Measurements from ENCODE around the gene SKIL. TPM values are rescaled to one million over a fixed set of nuclear protein-coding genes. Genes with fewer than 3 reads are reported as not detected.
A peak's percentile ranks its signal among the peaks of the same experiment; 100 is the strongest.

Gene SKIL
- total RNA-seq = 32.4 TPM

DNA sequence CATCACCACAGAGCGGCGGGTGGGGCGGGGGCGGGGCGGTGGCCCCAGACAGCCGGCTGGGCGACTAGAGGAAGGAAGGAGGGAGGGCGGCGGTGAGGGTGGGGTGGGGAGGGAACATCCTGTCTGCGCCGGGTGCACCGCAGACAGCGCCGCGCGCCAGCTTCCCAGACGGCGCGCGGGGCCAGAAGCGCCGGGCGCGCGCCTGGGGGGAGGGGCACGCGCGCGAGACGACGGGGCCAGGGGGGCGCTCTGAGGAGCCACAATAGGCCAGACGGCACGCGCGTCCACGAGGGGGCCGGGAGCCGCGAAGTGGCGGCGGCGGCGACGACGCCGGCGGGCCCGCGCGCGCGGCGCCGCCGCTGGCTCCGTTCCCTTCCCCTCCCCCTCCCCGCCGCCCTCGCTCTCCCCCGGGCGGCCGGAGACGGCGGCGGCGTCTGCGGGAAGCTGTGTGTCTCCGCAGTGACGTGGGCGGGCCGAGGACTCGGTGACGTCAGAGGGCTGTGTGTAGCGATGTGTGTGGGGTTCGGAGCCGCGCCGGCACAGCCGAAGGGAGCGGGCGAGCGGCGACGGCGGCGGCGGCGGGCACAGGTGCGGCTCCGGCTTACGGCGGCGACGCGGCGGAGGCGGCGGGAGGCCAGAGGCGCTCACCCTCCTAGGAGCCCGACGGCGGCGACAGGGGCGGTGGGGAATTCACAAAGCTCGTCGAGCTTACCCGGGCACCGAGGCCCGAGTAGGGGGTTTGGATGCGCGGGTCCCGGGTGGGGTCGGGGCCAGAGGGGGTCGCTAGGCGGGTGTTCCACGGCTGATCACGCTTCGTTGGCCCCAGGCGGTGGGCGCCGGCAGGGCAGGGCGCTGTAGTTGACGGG is at the start of gene SKIL:
SKIL (plus strand) TSS at position 540 of the 866 bp plus-strand sequence. CDS start 2,617 bp downstream, outside the sequence.
- Histone ChIP-seq H3K4me1 (ENCODE audit: control insufficient read depth in 3 of 3, insufficient read depth in 3 of 3, low read length in 3 of 3) (peaks cover 27 to 29% (median 28%) of the 10 kb centered on the region in 3 donors), H3K9me3 (ENCODE audit: control insufficient read depth in 3 of 3, low read length in 3 of 3) (no peaks in the 10 kb centered on the region), H3K36me3 (ENCODE audit: control insufficient read depth in 3 of 3, insufficient read depth in 3 of 3, low read length in 3 of 3) (peaks cover 3 to 4% (median 3%) of the 10 kb centered on the region in 3 donors), H3K4me3 (ENCODE audit: low read length in 3 of 3) (peak within 1 kb of the TSS; percentile 66 to 84 (median 81)), H3K27ac (ENCODE audit: low read depth, low read length) (peak within 1 kb of the TSS; percentile 99), H3K9ac (ENCODE audit: low read depth in 1 of 3, low read length in 3 of 3) (peak within 1 kb of the TSS; percentile 85 to 93 (median 91)), H3K27me3 (ENCODE audit: control insufficient read depth in 3 of 3, insufficient read depth in 3 of 3, low read length in 3 of 3) (no peaks in the 10 kb centered on the region)

GRCh38 chr3:170309046-170309445 is 48.5 kb upstream of the SKIL start:
- Histone ChIP-seq H3K9me3 (ENCODE audit: control insufficient read depth in 3 of 3, low read length in 3 of 3) (no peaks in the 10 kb centered on the region), H3K27ac (ENCODE audit: low read depth, low read length) (no peak overlapping the region), H3K36me3 (ENCODE audit: control insufficient read depth in 3 of 3, insufficient read depth in 3 of 3, low read length in 3 of 3) (no peaks in the 10 kb centered on the region), H3K4me3 (ENCODE audit: low read length in 3 of 3) (no peak overlapping the region), H3K4me1 (ENCODE audit: control insufficient read depth in 3 of 3, insufficient read depth in 3 of 3, low read length in 3 of 3) (no peaks in the 10 kb centered on the region), H3K27me3 (ENCODE audit: control insufficient read depth in 3 of 3, insufficient read depth in 3 of 3, low read length in 3 of 3) (no peaks in the 10 kb centered on the region), H3K9ac (ENCODE audit: low read depth in 1 of 3, low read length in 3 of 3) (no peak overlapping the region)

DNA sequence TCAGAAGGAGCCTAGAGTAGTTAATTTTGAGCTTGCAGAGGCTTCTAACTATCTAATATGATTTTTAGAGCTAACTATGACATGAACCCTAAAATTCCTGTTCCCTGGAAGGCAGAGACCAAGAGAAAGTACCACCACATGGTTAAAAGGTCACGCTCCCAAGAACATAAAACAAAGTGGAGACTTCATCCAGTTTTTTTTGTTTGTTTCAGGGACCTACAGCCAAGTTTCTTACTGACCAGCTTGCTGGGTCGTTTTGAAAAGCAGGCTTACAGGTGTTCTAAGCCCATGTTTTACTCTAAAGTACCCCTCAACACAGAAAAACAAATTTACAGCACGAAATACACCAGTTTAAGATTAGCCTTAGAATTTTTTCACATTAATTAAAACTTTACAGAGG is 39.6 kb upstream of the SKIL start:
- no peaks in the 10 kb centered on the region for H3K27me3 ChIP-seq (ENCODE audit: control insufficient read depth in 3 of 3, insufficient read depth in 3 of 3, low read length in 3 of 3)
- no peak overlapping the region for H3K4me3 ChIP-seq (ENCODE audit: low read length in 3 of 3)
- H3K9me3 ChIP-seq (ENCODE audit: control insufficient read depth in 3 of 3, low read length in 3 of 3) = no peaks in the 10 kb centered on the region

DNA sequence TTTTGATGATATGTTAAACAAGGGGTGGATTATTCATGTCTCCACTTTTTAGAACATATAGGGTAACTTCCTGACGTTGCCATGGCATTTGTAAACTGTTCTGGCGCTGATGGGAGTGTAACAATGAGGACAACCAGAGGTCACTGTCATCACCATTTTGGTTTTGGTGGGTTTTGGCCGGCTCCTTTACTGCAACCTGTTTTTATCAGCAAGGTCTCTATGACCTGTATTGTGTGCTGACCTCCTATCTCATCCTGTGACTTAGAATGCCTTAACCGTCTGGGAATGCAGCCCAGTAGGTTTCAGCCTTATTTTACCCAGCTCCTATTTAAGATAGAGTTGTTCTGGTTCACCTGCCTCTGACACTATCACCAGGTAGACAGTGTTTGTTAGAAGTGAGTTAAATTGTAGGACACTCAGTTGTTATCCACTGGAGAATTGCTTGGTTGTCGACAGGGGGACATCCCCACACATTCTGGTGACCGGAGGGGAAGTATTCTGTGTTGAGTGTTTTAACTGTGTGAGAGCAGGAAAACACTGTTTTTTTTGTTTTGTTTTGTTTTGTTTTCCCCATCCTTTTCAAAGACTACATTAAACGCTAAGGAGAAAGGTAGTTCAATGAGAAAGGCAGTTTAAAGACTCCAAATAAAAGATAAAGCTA is 36.9 kb upstream of the SKIL start:
- H3K4me3 ChIP-seq (ENCODE audit: low read length in 3 of 3) = no peak overlapping the region
- H3K27ac ChIP-seq (ENCODE audit: low read depth, low read length) = no peak overlapping the region
- H3K27me3 ChIP-seq (ENCODE audit: control insufficient read depth in 3 of 3, insufficient read depth in 3 of 3, low read length in 3 of 3) = no peaks in the 10 kb centered on the region
- no peaks in the 10 kb centered on the region for H3K4me1 ChIP-seq (ENCODE audit: control insufficient read depth in 3 of 3, insufficient read depth in 3 of 3, low read length in 3 of 3)
- H3K9ac ChIP-seq (ENCODE audit: low read depth in 1 of 3, low read length in 3 of 3) = no peak overlapping the region
- no peaks in the 10 kb centered on the region for H3K9me3 ChIP-seq (ENCODE audit: control insufficient read depth in 3 of 3, low read length in 3 of 3)
- H3K36me3 ChIP-seq (ENCODE audit: control insufficient read depth in 3 of 3, insufficient read depth in 3 of 3, low read length in 3 of 3) = no peaks in the 10 kb centered on the region

More for the DNA sequence above, 39.6 kb upstream of the SKIL start:
- Histone ChIP-seq H3K36me3 (ENCODE audit: control insufficient read depth in 3 of 3, insufficient read depth in 3 of 3, low read length in 3 of 3) (no peaks in the 10 kb centered on the region), H3K27ac (ENCODE audit: low read depth, low read length) (no peak overlapping the region), H3K4me1 (ENCODE audit: control insufficient read depth in 3 of 3, insufficient read depth in 3 of 3, low read length in 3 of 3) (no peaks in the 10 kb centered on the region), H3K9ac (ENCODE audit: low read depth in 1 of 3, low read length in 3 of 3) (no peak overlapping the region)

GRCh38 chr3:170321321-170322034 is 36.0 kb upstream of the SKIL start:
- H3K9ac ChIP-seq (ENCODE audit: low read depth in 1 of 3, low read length in 3 of 3) = no peak overlapping the region
- H3K27ac ChIP-seq (ENCODE audit: low read depth, low read length) = no peak overlapping the region
- H3K4me3 ChIP-seq (ENCODE audit: low read length in 3 of 3) = no peak overlapping the region
- no peaks in the 10 kb centered on the region for H3K27me3 ChIP-seq (ENCODE audit: control insufficient read depth in 3 of 3, insufficient read depth in 3 of 3, low read length in 3 of 3)
- H3K36me3 ChIP-seq (ENCODE audit: control insufficient read depth in 3 of 3, insufficient read depth in 3 of 3, low read length in 3 of 3) = no peaks in the 10 kb centered on the region
- no peaks in the 10 kb centered on the region for H3K4me1 ChIP-seq (ENCODE audit: control insufficient read depth in 3 of 3, insufficient read depth in 3 of 3, low read length in 3 of 3)
- H3K9me3 ChIP-seq (ENCODE audit: control insufficient read depth in 3 of 3, low read length in 3 of 3) = no peaks in the 10 kb centered on the region

- Histone ChIP-seq H3K27me3 (ENCODE audit: control insufficient read depth in 3 of 3, insufficient read depth in 3 of 3, low read length in 3 of 3) (no peaks in the 10 kb centered on the region), H3K27ac (ENCODE audit: low read depth, low read length) (no peak overlapping the region), H3K4me1 (ENCODE audit: control insufficient read depth in 3 of 3, insufficient read depth in 3 of 3, low read length in 3 of 3) (no peaks in the 10 kb centered on the region), H3K36me3 (ENCODE audit: control insufficient read depth in 3 of 3, insufficient read depth in 3 of 3, low read length in 3 of 3) (no peaks in the 10 kb centered on the region), H3K9ac (ENCODE audit: low read depth in 1 of 3, low read length in 3 of 3) (no peak overlapping the region), H3K4me3 (ENCODE audit: low read length in 3 of 3) (no peak overlapping the region), H3K9me3 (ENCODE audit: control insufficient read depth in 3 of 3, low read length in 3 of 3) (no peaks in the 10 kb centered on the region)
These were observed 34.8 kb upstream of the SKIL start for GRCh38 chr3:170322566-170323269.

DNA sequence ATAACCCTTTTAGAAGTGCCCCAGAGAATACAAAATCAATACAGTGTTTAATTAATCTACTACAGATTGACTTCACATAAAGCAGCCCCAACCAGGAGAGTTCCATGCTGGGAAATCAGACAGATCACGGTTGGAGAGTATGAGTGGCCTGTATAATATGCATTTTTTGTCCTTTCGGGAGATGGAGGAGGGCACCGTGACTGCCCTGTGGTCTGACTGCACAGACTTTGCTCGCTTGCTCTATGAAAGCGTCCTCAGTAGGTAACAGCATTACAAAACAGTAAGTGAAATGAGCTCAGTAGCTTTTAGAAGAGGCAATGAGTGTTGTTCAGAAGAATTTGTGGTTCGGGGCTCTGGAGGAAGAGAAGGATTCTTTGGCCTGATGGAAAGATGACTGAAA is 34.2 kb upstream of the SKIL start:
- no peak overlapping the region for H3K27ac ChIP-seq (ENCODE audit: low read depth, low read length)

GRCh38 chr3:170324962-170325361 is 32.6 kb upstream of the SKIL start:
- H3K4me3 ChIP-seq (ENCODE audit: low read length in 3 of 3) = no peak overlapping the region
- no peak overlapping the region for H3K9ac ChIP-seq (ENCODE audit: low read depth in 1 of 3, low read length in 3 of 3)
- no peaks in the 10 kb centered on the region for H3K4me1 ChIP-seq (ENCODE audit: control insufficient read depth in 3 of 3, insufficient read depth in 3 of 3, low read length in 3 of 3)
- H3K36me3 ChIP-seq (ENCODE audit: control insufficient read depth in 3 of 3, insufficient read depth in 3 of 3, low read length in 3 of 3) = no peaks in the 10 kb centered on the region
- H3K27me3 ChIP-seq (ENCODE audit: control insufficient read depth in 3 of 3, insufficient read depth in 3 of 3, low read length in 3 of 3) = no peaks in the 10 kb centered on the region
- peaks cover 0 to 2% (median 0%) of the 10 kb centered on the region in 3 donors for H3K9me3 ChIP-seq (ENCODE audit: control insufficient read depth in 3 of 3, low read length in 3 of 3)
- H3K27ac ChIP-seq (ENCODE audit: low read depth, low read length) = no peak overlapping the region

More for the DNA sequence above, 34.2 kb upstream of the SKIL start:
- Histone ChIP-seq H3K27me3 (ENCODE audit: control insufficient read depth in 3 of 3, insufficient read depth in 3 of 3, low read length in 3 of 3) (no peaks in the 10 kb centered on the region), H3K9me3 (ENCODE audit: control insufficient read depth in 3 of 3, low read length in 3 of 3) (peaks cover 0 to 2% (median 0%) of the 10 kb centered on the region in 3 donors), H3K36me3 (ENCODE audit: control insufficient read depth in 3 of 3, insufficient read depth in 3 of 3, low read length in 3 of 3) (no peaks in the 10 kb centered on the region), H3K4me1 (ENCODE audit: control insufficient read depth in 3 of 3, insufficient read depth in 3 of 3, low read length in 3 of 3) (no peaks in the 10 kb centered on the region), H3K4me3 (ENCODE audit: low read length in 3 of 3) (no peak overlapping the region), H3K9ac (ENCODE audit: low read depth in 1 of 3, low read length in 3 of 3) (no peak overlapping the region)

DNA sequence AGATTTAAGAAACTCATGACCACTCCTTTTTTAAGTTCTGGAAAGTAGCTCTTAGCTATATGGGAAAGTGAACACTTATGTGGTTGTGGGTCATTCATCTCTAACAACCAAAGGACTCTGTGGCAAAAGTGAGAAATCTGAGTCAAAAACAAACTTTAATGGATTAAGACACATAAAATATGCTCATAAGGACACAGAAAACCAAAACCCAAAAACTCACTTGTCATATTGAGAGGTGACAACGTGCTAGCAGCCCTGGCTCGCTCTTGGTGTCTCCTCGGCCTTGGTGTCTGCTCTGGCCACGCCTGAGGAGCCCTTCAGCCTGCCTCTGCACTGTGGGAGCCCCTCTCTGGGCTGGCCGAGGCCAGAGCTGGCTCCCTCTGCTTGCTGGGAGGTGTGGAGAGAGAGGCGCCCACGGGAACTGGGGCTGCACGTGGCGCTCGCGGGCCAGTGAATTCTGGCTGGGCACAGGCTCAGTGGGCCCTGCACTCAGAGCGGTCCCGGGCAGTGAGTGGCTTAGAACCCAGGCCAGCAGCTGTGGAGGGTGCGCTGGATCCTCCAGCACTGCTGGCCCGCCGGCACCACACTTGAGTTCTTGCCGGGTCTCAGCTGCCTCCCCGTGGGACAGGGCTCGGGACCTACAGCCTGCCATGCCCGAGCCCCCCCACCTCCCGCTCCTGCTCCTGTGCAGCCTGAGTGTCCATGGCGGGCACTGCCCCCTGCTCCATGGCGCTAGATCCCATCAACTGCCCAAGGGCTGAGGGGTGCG is 30.3 kb upstream of the SKIL start:
- Histone ChIP-seq H3K9me3 (ENCODE audit: control insufficient read depth in 3 of 3, low read length in 3 of 3) (peaks cover 0 to 2% (median 0%) of the 10 kb centered on the region in 3 donors), H3K27ac (ENCODE audit: low read depth, low read length) (no peak overlapping the region), H3K4me1 (ENCODE audit: control insufficient read depth in 3 of 3, insufficient read depth in 3 of 3, low read length in 3 of 3) (no peaks in the 10 kb centered on the region), H3K36me3 (ENCODE audit: control insufficient read depth in 3 of 3, insufficient read depth in 3 of 3, low read length in 3 of 3) (no peaks in the 10 kb centered on the region), H3K27me3 (ENCODE audit: control insufficient read depth in 3 of 3, insufficient read depth in 3 of 3, low read length in 3 of 3) (no peaks in the 10 kb centered on the region), H3K4me3 (ENCODE audit: low read length in 3 of 3) (no peak overlapping the region), H3K9ac (ENCODE audit: low read depth in 1 of 3, low read length in 3 of 3) (no peak overlapping the region)
